GM15510 (cell line): ENCODE measurements around the gene GADL1.

Source experiments
- POLR2A ChIP-seq: IDR thresholded peaks from 3 replicates; pipeline ENCODE4 v1.6.1; 2011; ENCODE audit warnings: borderline replicate concordance; ENCODE audit not compliant: insufficient read length; ENCODE audit errors: extremely low read depth

Gene GADL1

DNA sequence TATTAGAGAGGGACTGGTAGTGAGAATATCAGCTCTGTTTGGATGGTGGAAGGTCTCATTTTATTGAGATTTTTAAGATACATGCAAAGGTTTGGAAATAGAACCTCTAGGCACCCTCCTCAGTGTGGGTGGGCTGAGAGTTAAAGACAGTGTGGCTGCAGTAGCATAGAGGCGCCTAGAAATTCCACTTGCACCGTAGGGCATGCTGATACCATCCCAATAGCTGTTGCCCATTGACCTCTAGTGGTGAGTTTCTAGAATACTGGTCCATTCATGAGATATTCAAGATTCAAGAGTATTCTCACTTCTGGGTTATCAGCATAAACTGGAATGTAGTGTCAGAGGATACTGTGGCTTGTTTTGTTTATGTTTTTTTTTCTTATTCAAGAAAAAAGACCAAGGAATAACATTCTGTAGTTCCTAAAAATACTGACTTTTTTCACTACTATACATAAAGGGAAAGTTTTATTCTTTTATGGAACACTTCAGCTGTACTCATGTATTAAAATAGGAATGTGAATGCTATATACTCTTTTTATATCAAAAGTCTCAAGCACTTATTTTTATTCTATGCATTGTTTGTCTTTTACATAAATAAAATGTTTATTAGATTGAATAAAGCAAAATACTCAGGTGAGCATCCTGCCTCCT lies 200.9 kb downstream of the GADL1 start:
- no peak for TF ChIP-seq POLR2A

GRCh38 chr3:30692498-30693130 lies 201.8 kb downstream of the GADL1 start:
- TF ChIP-seq POLR2A: no peak

- no peak for TF ChIP-seq POLR2A
Observed at GRCh38 chr3:30691944-30692343, 202.5 kb downstream of the GADL1 start.

DNA sequence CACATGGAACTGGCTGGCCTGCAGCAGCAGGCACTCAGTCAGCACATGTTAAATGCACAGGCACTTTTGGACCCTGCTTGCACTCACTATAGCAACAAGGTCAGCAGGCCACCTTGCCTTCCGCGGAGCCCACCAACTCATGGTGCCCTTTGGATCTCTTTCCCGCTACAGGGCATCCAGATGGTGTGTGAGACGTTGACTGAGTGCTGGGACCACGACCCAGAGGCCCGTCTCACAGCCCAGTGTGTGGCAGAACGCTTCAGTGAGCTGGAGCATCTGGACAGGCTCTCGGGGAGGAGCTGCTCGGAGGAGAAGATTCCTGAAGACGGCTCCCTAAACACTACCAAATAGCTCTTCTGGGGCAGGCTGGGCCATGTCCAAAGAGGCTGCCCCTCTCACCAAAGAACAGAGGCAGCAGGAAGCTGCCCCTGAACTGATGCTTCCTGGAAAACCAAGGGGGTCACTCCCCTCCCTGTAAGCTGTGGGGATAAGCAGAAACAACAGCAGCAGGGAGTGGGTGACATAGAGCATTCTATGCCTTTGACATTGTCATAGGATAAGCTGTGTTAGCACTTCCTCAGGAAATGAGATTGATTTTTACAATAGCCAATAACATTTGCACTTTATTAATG lies 203.1 kb downstream of the GADL1 start:
- no peak for TF ChIP-seq POLR2A

DNA sequence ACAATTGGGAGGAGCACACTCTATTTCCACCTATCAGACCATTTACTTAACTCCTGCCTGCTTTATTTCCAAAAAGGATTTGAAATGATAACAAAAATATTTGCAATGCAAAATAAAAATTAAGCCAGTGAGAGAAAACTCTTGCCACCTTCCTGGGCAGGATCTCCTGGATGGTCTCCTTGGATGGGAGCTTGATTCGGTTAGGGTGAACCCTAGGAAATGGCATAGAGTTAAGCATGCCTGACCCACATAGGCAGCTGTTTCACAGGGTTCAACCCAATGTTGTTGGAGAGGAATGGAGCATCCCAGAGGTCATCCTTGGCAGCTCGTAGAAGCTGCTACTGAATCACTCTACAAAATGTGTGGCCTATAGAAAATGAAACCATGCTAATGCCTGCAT lies 204.3 kb downstream of the GADL1 start:
- no peak for TF ChIP-seq POLR2A

DNA sequence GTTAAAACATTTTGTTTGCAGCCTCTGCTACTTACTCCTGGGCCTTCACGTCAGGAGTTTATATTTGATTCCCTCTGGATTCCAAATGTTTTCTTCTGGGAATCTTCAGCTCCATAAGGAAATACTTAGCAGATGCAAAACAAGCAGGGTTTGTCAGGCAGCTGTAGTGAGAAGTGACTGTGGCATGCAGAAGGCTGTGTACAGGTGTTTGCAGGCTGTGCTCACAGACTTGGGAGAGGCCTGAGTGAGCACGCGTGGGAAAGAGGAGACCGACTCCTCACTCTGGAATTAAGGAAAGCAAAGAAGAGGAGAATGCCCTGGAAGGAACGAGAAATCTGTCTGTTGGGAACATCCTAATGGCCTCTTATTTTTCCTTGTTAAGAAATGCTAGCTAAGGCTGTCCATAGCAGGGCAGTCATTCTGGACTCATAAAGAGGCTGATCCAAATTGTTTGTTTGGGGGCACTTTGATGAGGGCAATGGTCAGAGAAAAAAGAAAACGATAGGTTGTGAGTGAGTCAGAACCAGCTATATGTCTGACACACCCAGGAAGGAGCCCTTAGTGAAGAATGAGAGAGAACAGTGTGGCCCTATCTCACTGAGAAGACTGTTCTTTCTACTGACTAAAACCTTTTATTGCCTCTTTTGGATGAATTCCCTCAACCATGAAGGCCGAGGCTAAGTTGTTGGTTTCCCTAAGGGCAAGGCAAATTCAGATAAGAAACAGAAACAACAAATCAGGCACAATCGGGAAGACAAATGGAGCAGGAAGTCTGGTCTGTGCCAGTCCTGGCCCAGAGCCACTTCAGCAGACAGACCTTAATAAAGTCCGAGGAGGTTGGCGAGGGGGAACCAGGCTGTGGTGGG lies 205.5 kb downstream of the GADL1 start:
- no peak for TF ChIP-seq POLR2A

GRCh38 chr3:30687930-30688570 lies 206.4 kb downstream of the GADL1 start:
- TF ChIP-seq POLR2A: no peak

DNA sequence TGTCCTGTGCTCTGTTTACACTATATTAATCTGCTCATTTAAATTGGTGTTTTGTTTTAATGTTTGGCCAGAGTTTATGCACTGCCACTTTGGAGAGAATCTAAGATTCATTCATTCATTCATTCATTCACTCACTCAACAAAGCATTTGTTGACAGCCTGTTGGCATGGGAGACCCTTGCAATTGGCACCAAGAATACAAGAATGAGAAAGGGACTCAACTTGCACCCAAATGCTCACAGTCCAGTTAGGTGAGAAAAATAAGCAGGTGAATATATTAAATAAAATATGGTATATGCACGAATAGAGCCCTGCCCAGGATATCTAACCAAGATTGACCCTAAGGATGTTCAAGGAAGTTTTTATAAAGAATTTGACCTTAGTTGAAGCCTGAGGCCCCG lies 207.7 kb downstream of the GADL1 start:
- TF ChIP-seq POLR2A: no peak

GRCh38 chr3:30686176-30686575 lies 208.3 kb downstream of the GADL1 start:
- TF ChIP-seq POLR2A: no peak

GRCh38 chr3:30685267-30685667 lies 209.2 kb downstream of the GADL1 start:
- no peak for TF ChIP-seq POLR2A

DNA sequence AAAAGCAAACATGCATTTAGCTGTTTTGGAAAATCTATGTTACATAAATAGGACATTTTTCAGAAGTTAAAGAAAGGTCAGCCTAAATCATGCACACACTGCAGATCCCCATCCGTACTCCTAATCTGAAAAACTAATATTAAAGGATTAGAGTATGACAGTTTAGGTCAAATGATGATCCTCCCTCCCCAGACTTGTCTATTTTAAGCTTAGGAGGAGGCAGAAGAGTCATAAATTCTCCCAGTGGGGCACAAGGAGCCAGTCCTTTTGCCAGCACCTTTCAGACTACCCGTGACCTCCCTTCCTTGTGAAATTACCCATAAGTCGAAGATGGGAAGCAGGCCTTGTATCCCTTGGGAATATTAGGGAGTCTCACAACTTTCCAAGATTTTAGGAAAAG lies 210.1 kb downstream of the GADL1 start:
- TF ChIP-seq POLR2A: no peak

GRCh38 chr3:30683769-30684168 lies 210.7 kb downstream of the GADL1 start:
- TF ChIP-seq POLR2A: no peak

GRCh38 chr3:30682434-30683155 lies 211.9 kb downstream of the GADL1 start:
- TF ChIP-seq POLR2A: no peak

DNA sequence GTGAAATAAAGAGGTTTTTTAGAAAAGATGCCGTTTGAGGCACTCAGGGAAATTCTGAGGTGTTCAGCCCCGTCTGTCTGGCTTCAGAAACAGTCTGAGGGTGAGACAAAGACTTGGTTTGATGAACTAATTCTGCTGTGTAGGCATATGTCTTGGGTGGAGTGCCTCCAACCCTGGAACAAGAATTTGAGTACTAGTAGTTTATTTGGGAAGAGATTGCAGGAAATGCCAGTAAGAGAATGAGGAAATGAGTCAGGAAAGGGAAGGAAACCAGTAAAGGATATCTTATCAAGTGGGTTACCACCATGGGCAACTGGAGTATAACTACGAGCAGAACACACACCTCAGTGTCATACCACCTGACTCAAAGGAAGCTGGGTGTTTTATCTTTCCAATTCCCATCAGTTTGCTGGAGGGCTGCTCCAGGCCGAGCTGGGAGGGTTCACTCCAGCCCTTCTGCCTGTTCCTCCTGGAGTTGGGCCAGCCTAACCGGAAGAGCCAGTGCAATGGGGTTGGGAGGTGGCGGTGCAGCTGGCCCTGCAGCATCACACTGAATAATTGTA lies 212.7 kb downstream of the GADL1 start:
- no peak for TF ChIP-seq POLR2A

DNA sequence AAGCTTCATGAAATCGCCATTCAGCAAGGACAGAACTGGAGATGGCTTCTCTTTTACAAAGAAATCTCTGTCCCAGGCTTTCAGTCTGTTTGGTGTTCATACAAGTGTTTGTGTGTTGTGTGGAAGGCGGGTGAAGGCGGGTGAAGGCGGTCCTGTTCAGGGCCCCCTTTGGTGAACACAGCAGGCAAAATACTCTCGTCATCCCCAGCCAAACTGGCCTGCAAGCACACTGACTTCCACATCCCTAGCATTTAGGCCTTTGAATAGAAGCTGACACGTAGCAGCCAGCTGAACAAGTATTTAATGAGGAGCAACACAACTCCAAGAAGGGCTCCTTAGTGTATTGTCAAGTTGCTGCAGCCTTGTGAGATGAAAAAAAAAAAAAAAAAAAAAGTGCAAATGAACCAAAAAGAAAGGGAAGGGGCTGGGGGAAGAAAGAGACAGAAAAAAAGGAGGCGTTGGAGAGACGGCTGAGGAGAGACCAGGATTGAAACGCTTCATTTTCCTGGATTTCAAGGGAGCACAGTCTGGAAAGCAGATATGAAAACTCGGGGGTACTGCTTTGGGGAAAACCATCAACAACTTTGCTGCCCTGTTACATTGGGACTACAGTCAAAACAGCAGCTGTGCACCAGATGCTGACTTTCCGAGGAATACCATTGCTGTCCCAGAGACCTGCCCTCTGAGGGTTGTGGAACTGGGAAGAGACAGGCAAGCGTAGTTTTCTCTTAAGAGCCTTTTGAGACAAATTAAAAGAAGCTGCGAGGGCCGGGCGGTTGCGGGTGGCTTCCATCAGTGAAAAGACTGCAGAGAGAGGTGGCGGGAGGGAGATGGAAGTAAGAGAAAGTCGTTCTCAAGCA lies 213.4 kb downstream of the GADL1 start:
- no peak for TF ChIP-seq POLR2A
